Kidney epithelial cell (primary cell): ENCODE results near the gene NELL1. TPM values are rescaled to one million over a fixed set of nuclear protein-coding genes. Genes with fewer than 3 reads are reported as not detected.

Source experiments
- DNase-seq: peaks from one replicate; pipeline ENCODE4 v3.0.0-alpha.2; 2010; ENCODE audit warnings: low read depth
- H3K27me3 ChIP-seq: 2 replicates; pipeline ENCODE4 v1.6.0; 2011; ENCODE audit warnings: low read length; ENCODE audit not compliant: control insufficient read depth, insufficient read depth
- H3K36me3 ChIP-seq: 2 replicates; pipeline ENCODE4 v1.5.1; 2011; ENCODE audit warnings: low read length; ENCODE audit not compliant: control insufficient read depth, insufficient read depth
- H3K4me3 ChIP-seq: 2 replicates; pipeline ENCODE4 v1.5.1; 2011; ENCODE audit warnings: low read depth, mild to moderate bottlenecking, control low read depth, low read length
- CTCF ChIP-seq: IDR thresholded peaks from 2 replicates; pipeline ENCODE4 v1.5.1; 2011; ENCODE audit warnings: mild to moderate bottlenecking, moderate library complexity, low read length, control low read depth, inconsistent platforms; ENCODE audit not compliant: insufficient read depth, poor library complexity, severe bottlenecking
- total RNA-seq: library from RNA; depleted of rRNA; stranded (reverse); fragments of >200 nt; gene quantifications from 2 replicates; pipeline ENCODE4 v1.2.3, GENCODE V29; 2015

The NELL1 gene
- total RNA-seq, 1 donor from 2014 or later: 0.17 TPM

- no peak for TF ChIP-seq CTCF
- no peak for DNase-seq
- Histone ChIP-seq H3K36me3 (no peaks in the 10 kb centered on the region), H3K4me3 (no peak overlapping the region), H3K27me3 (no peaks in the 10 kb centered on the region)
Measured at GRCh38 chr11:21411597-21411996, 742.2 kb downstream of the NELL1 start.

GRCh38 chr11:21412652-21413383, 743.4 kb downstream of the NELL1 start:
- H3K27me3 ChIP-seq: no peaks in the 10 kb centered on the region
- H3K4me3 ChIP-seq: no peak overlapping the region
- no peak for DNase-seq
- H3K36me3 ChIP-seq: no peaks in the 10 kb centered on the region
- no peak for TF ChIP-seq CTCF

GRCh38 chr11:21414953-21415352, 745.6 kb downstream of the NELL1 start:
- no peaks in the 10 kb centered on the region for H3K36me3 ChIP-seq
- H3K4me3 ChIP-seq: no peak overlapping the region
- H3K27me3 ChIP-seq: no peaks in the 10 kb centered on the region
- no peak for TF ChIP-seq CTCF
- DNase-seq: no peak

- no peak overlapping the region for H3K4me3 ChIP-seq
- no peaks in the 10 kb centered on the region for H3K27me3 ChIP-seq
- no peaks in the 10 kb centered on the region for H3K36me3 ChIP-seq
- TF ChIP-seq CTCF: no peak
- no peak for DNase-seq
Measured at GRCh38 chr11:21415606-21416005, 746.2 kb downstream of the NELL1 start.

GRCh38 chr11:21421711-21422329, 752.4 kb downstream of the NELL1 start:
- Histone ChIP-seq H3K4me3 (no peak overlapping the region), H3K36me3 (no peaks in the 10 kb centered on the region), H3K27me3 (no peaks in the 10 kb centered on the region)
- DNase-seq: no peak
- TF ChIP-seq CTCF: no peak
